ENCODE measurements around the gene KCNIP1.

DNA sequence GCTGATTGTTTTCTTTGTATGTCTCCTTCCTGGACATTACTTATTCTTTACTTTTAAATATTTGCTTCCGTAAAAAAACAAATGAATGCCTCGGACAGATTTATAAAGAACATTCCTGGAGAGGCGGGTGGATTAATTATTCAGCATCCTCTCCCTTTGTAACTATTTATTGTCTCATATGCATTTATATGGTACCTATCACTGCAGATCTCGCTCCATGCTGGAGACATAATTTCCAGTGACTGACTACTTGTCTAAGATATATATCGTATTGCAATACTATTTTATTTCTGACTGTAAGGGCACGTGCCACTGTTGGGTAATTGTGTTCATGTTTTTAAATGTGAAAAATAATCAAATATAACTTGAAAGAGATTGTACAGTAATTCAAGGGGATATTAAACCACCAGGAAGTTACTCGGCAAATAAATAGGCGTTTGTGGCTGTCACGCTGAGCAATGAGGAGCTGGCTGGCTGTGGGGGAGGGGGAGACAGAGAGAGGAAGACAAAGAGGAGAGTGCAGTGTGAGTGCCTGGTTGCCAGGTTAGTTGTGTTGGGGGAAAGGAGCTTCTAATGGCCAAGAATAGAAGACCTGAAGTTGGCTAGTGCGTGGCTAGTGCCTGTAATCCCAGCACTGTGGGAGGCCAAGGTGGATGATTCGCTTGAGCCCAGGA is 147.9 kb downstream of the KCNIP1 start:
- TF ChIP-seq, protein P1, sequence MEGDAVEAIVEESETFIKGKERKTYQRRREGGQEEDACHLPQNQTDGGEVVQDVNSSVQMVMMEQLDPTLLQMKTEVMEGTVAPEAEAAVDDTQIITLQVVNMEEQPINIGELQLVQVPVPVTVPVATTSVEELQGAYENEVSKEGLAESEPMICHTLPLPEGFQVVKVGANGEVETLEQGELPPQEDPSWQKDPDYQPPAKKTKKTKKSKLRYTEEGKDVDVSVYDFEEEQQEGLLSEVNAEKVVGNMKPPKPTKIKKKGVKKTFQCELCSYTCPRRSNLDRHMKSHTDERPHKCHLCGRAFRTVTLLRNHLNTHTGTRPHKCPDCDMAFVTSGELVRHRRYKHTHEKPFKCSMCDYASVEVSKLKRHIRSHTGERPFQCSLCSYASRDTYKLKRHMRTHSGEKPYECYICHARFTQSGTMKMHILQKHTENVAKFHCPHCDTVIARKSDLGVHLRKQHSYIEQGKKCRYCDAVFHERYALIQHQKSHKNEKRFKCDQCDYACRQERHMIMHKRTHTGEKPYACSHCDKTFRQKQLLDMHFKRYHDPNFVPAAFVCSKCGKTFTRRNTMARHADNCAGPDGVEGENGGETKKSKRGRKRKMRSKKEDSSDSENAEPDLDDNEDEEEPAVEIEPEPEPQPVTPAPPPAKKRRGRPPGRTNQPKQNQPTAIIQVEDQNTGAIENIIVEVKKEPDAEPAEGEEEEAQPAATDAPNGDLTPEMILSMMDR (IDR thresholded peaks at IDR 0.05; ENCODE audit: insufficient read depth, low read depth, low read length): no peak
- TF ChIP-seq EZH2 (IDR thresholded peaks at IDR 0.05; ENCODE audit: insufficient read depth, low read length): no peak
